Measurements from ENCODE around the gene TMEM132E. TPM values are rescaled to one million over a fixed set of nuclear protein-coding genes. Genes with fewer than 3 reads are reported as not detected.
A peak's percentile ranks its signal among the peaks of the same experiment; 100 is the strongest.

The TMEM132E gene
- total and polyA plus RNA-seq, 2 experiments from 2014 or later = 0.27 to 0.98 TPM

GRCh38 chr17:34635876-34636275 lies 56.5 kb downstream of the TMEM132E start:
- Histone ChIP-seq H3K36me3 (replicated peaks; ENCODE audit: insufficient read depth, low read depth) (no peaks in the 10 kb centered on the region), H3K4me3 (no peak overlapping the region), H3K9me2 (replicated peaks; ENCODE audit: insufficient read depth) (no peaks in the 10 kb centered on the region), H2AFZ (no peak overlapping the region), H3K4me1 (ENCODE audit: insufficient read depth) (no peaks in the 10 kb centered on the region), H3K27ac (no peak overlapping the region), H4K20me1 (ENCODE audit: insufficient read depth, poor library complexity, severe bottlenecking) (no peaks in the 10 kb centered on the region), H3K9me3 (ENCODE audit: low read depth) (no peaks in the 10 kb centered on the region), H3K27me3 (no peaks in the 10 kb centered on the region), H3K4me2 (no peak overlapping the region), H3K79me2 (no peaks in the 10 kb centered on the region)
- no peak for DNase-seq (ENCODE audit: low spot score)
- 98% methylated on average over 8 of the region's 8 CpGs for WGBS (ENCODE audit: low lambda C conversion rate, missing lambda C conversion rate)
- TF ChIP-seq EZH2phosphoT487 (IDR thresholded peaks at IDR 0.05; ENCODE audit: low read depth, severe bottlenecking, unreplicated experiment) = no peak
- TF ChIP-seq EZH2 (IDR thresholded peaks at IDR 0.05; ENCODE audit: borderline replicate concordance) = no peak
- no peak for TF ChIP-seq CTCF (IDR thresholded peaks at IDR 0.05; ENCODE audit: poor library complexity)

- 93% methylated on average over 20 of the region's 20 CpGs for WGBS (ENCODE audit: low lambda C conversion rate, missing lambda C conversion rate)
- H3K4me1 ChIP-seq (ENCODE audit: insufficient read depth) = no peaks in the 10 kb centered on the region
- no peaks in the 10 kb centered on the region for H3K79me2 ChIP-seq
- no peak overlapping the region for H3K4me2 ChIP-seq
- H2AFZ ChIP-seq = no peak overlapping the region
- no peaks in the 10 kb centered on the region for H3K9me2 ChIP-seq (replicated peaks; ENCODE audit: insufficient read depth)
- no peak overlapping the region for H3K4me3 ChIP-seq
- no peak overlapping the region for H3K27ac ChIP-seq
- H3K36me3 ChIP-seq (replicated peaks; ENCODE audit: insufficient read depth, low read depth) = no peaks in the 10 kb centered on the region
- no peaks in the 10 kb centered on the region for H3K9me3 ChIP-seq (ENCODE audit: low read depth)
- DNase-seq (ENCODE audit: low spot score) = no peak
- no peaks in the 10 kb centered on the region for H4K20me1 ChIP-seq (ENCODE audit: insufficient read depth, poor library complexity, severe bottlenecking)
- H3K27me3 ChIP-seq = no peaks in the 10 kb centered on the region
- TF ChIP-seq CTCF (IDR thresholded peaks at IDR 0.05; ENCODE audit: poor library complexity) = no peak
- TF ChIP-seq EZH2 (IDR thresholded peaks at IDR 0.05; ENCODE audit: borderline replicate concordance) = no peak
- no peak for TF ChIP-seq EZH2phosphoT487 (IDR thresholded peaks at IDR 0.05; ENCODE audit: low read depth, severe bottlenecking, unreplicated experiment)
Measured at GRCh38 chr17:34637041-34637547, 57.7 kb downstream of the TMEM132E start.

- DNase-seq (ENCODE audit: low spot score) = peak; percentile 89
- Histone ChIP-seq H3K4me3 (no peak overlapping the region), H3K4me2 (peak overlapping the region; percentile 49), H4K20me1 (ENCODE audit: insufficient read depth, poor library complexity, severe bottlenecking) (no peaks in the 10 kb centered on the region), H3K4me1 (ENCODE audit: insufficient read depth) (no peaks in the 10 kb centered on the region), H3K27ac (no peak overlapping the region), H3K9me2 (replicated peaks; ENCODE audit: insufficient read depth) (no peaks in the 10 kb centered on the region), H2AFZ (no peak overlapping the region), H3K79me2 (no peaks in the 10 kb centered on the region), H3K9me3 (ENCODE audit: low read depth) (no peaks in the 10 kb centered on the region), H3K36me3 (replicated peaks; ENCODE audit: insufficient read depth, low read depth) (no peaks in the 10 kb centered on the region), H3K27me3 (no peaks in the 10 kb centered on the region)
- 81% methylated on average over 62 of the region's 73 CpGs for WGBS (ENCODE audit: low lambda C conversion rate, missing lambda C conversion rate)
- peak; percentile 77 for TF ChIP-seq CTCF (IDR thresholded peaks at IDR 0.05; ENCODE audit: poor library complexity)
- no peak for TF ChIP-seq EZH2 (IDR thresholded peaks at IDR 0.05; ENCODE audit: borderline replicate concordance)
- TF ChIP-seq EZH2phosphoT487 (IDR thresholded peaks at IDR 0.05; ENCODE audit: low read depth, severe bottlenecking, unreplicated experiment) = no peak
Measured at GRCh38 chr17:34637548-34638525, 58.5 kb downstream of the TMEM132E start.
